MM.1S (cell line): Measurements from ENCODE around the gene SH2D1B.

ENCODE experiments used
- DNase-seq: peaks from one replicate; pipeline ENCODE4 v3.0.0-alpha.2; 2015
- H2AFZ ChIP-seq: fragments of 300-600 bp; sonication (generic); 2 replicates; pipeline ENCODE4 v1.6.0; 2016; ENCODE audit warnings: antibody characterized with exemption, low read length
- H3F3A ChIP-seq: fragments of 300-600 bp; sonication (generic); 2 replicates; pipeline ENCODE4 v1.6.1; 2016; ENCODE audit warnings: mild to moderate bottlenecking, antibody characterized with exemption, low read length, moderate library complexity, mixed read lengths; ENCODE audit not compliant: insufficient read depth
- H3K27ac ChIP-seq: fragments of 300-600 bp; sonication (generic); 2 replicates; pipeline ENCODE4 v1.5.1; 2016; ENCODE audit warnings: mild to moderate bottlenecking, low read length
- H3K27me3 ChIP-seq: fragments of 300-600 bp; sonication (generic); replicated peaks from 2 replicates; pipeline ENCODE4 v1.6.0; 2016; ENCODE audit warnings: low read length; ENCODE audit not compliant: insufficient read depth
- H3K36me3 ChIP-seq: fragments of 300-600 bp; sonication (generic); replicated peaks from 2 replicates; pipeline ENCODE4 v1.6.1; 2016; ENCODE audit warnings: mild to moderate bottlenecking, low read length, mixed read lengths; ENCODE audit not compliant: insufficient read depth
- H3K4me1 ChIP-seq: fragments of 300-600 bp; sonication (generic); 2 replicates; pipeline ENCODE4 v1.6.1; 2016; ENCODE audit warnings: low read length, mixed read lengths
- H3K4me2 ChIP-seq: fragments of 300-600 bp; sonication (generic); 2 replicates; pipeline ENCODE4 v1.6.0; 2016; ENCODE audit warnings: low read depth, low read length
- H3K4me3 ChIP-seq: fragments of 300-600 bp; sonication (generic); 2 replicates; pipeline ENCODE4 v1.5.1; 2016; ENCODE audit warnings: low read length, mixed read lengths
- H3K79me2 ChIP-seq: fragments of 300-600 bp; sonication (generic); 2 replicates; pipeline ENCODE4 v1.6.1; 2016; ENCODE audit warnings: mixed run types, low read length, mixed read lengths
- H3K9ac ChIP-seq: fragments of 300-600 bp; sonication (generic); 2 replicates; pipeline ENCODE4 v1.6.1; 2016; ENCODE audit warnings: low read length, mixed read lengths
- H3K9me2 ChIP-seq: fragments of 300-600 bp; sonication (generic); replicated peaks from 2 replicates; pipeline ENCODE4 v1.6.1; 2016; ENCODE audit warnings: mild to moderate bottlenecking, low read length, mixed read lengths; ENCODE audit not compliant: insufficient read depth
- H3K9me3 ChIP-seq: fragments of 300-600 bp; sonication (generic); replicated peaks from 2 replicates; pipeline ENCODE4 v1.6.1; 2016; ENCODE audit warnings: mild to moderate bottlenecking, low read length, mixed read lengths; ENCODE audit not compliant: insufficient read depth
- H4K20me1 ChIP-seq: fragments of 300-600 bp; sonication (generic); 2 replicates; pipeline ENCODE4 v1.6.1; 2016; ENCODE audit warnings: mild to moderate bottlenecking, low read length, moderate library complexity, mixed read lengths; ENCODE audit not compliant: insufficient read depth
- CTCF ChIP-seq: fragments of 300-600 bp; sonication (generic); IDR thresholded peaks from 2 replicates; pipeline ENCODE4 v1.5.1; 2016; ENCODE audit warnings: antibody characterized with exemption, low read length, mixed read lengths
- EZH2 ChIP-seq: fragments of 300-600 bp; sonication (generic); optimal IDR thresholded peaks from 2 replicates; pipeline ENCODE3; 2017; ENCODE audit warnings: low read depth, mild to moderate bottlenecking, antibody characterized with exemption, low read length, mixed read lengths
- EZH2phosphoT487 ChIP-seq: fragments of 300-600 bp; sonication (generic); IDR thresholded peaks from 2 replicates; pipeline ENCODE4 v1.6.1; 2018; ENCODE audit warnings: antibody characterized with exemption, low read length

Gene SH2D1B

DNA sequence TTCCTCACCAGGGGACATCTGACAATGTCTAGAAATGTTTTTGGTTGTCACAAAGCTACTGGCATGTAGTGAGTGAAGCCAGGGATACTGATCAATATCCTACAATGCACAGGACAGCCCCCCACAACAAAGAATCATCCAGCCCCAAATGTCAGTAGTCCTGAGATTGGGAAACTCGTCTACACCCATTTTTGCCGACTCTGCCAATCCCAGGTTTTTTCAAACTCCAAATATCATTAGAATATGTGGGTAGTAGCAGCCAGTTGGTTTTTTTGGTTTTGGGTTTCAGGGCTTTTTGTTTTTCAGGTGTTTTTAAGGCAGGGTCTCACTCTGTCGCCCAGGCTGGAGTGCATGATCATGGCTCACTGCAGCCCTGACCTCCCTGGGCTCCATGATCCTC lies 41.2 kb downstream of the SH2D1B start:
- Histone ChIP-seq H4K20me1 (no peaks in the 10 kb centered on the region), H3K4me2 (no peak overlapping the region), H3K9me2 (no peaks in the 10 kb centered on the region), H3K27me3 (no peaks in the 10 kb centered on the region), H2AFZ (no peak overlapping the region), H3F3A (no peaks in the 10 kb centered on the region), H3K79me2 (no peaks in the 10 kb centered on the region), H3K9me3 (no peaks in the 10 kb centered on the region), H3K4me1 (no peaks in the 10 kb centered on the region), H3K27ac (no peak overlapping the region), H3K9ac (no peak overlapping the region), H3K4me3 (no peak overlapping the region), H3K36me3 (no peaks in the 10 kb centered on the region)
- DNase-seq: no peak
- TF ChIP-seq EZH2 (no peak), EZH2phosphoT487 (no peak), CTCF (no peak)

DNA sequence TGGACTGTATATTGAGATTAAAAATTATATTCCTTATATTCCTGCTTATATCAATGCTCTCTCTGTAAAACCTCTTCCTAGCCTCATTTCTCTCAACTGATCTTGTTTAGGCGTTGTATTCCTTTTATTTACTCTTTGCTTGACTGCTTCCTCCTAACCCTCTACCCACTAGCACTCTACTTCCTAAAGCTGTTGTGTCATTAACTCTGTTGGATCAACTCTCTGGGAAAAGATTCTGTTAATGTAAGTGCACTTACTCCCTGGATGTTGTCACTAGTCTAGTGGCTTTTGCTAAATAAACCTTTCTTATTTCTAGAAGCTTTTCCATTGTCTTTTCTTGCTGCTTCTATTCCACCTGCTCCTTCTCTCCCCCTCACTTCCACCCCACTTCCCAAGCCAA lies 41.8 kb downstream of the SH2D1B start:
- Histone ChIP-seq H3K9me2 (no peaks in the 10 kb centered on the region), H3K4me2 (no peak overlapping the region), H3K36me3 (no peaks in the 10 kb centered on the region), H2AFZ (no peak overlapping the region), H3K27me3 (no peaks in the 10 kb centered on the region), H3K4me3 (no peak overlapping the region), H3F3A (no peaks in the 10 kb centered on the region), H3K9me3 (no peaks in the 10 kb centered on the region), H3K27ac (no peak overlapping the region), H3K4me1 (no peaks in the 10 kb centered on the region), H3K79me2 (no peaks in the 10 kb centered on the region), H4K20me1 (no peaks in the 10 kb centered on the region), H3K9ac (no peak overlapping the region)
- DNase-seq: no peak
- TF ChIP-seq EZH2phosphoT487 (no peak), EZH2 (no peak), CTCF (no peak)

GRCh38 chr1:162369571-162369970 lies 42.4 kb downstream of the SH2D1B start:
- H3K4me1 ChIP-seq: no peaks in the 10 kb centered on the region
- H3K4me3 ChIP-seq: no peak overlapping the region
- no peaks in the 10 kb centered on the region for H3F3A ChIP-seq
- no peaks in the 10 kb centered on the region for H3K36me3 ChIP-seq
- H3K79me2 ChIP-seq: no peaks in the 10 kb centered on the region
- H4K20me1 ChIP-seq: no peaks in the 10 kb centered on the region
- DNase-seq: no peak
- H3K27ac ChIP-seq: no peak overlapping the region
- H3K9ac ChIP-seq: no peak overlapping the region
- no peak overlapping the region for H3K4me2 ChIP-seq
- no peak for TF ChIP-seq CTCF
- no peak for TF ChIP-seq EZH2phosphoT487
- TF ChIP-seq EZH2: no peak
- no peaks in the 10 kb centered on the region for H3K27me3 ChIP-seq
- no peak overlapping the region for H2AFZ ChIP-seq
- H3K9me3 ChIP-seq: no peaks in the 10 kb centered on the region
- H3K9me2 ChIP-seq: no peaks in the 10 kb centered on the region

DNA sequence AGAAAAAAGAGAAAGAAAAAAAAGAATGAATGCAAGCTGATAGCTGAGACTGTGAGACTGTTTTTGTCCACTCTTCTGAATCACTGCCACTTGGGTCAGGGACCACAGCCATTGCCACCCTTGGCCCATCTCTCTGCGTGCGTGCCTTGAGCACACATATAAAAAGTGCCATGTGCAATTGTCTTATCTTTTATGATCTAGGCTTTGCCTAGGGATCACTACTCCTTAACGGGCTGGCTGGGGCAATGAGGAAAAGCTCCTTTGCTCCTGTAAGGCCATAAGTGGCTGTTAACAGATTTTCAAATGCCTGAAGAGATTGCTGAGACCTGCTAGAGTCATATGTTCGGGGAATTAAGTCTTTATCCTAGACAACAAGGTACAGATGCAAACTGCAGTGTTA lies 43.5 kb downstream of the SH2D1B start:
- Histone ChIP-seq H3K4me1 (no peaks in the 10 kb centered on the region), H3K79me2 (no peaks in the 10 kb centered on the region), H3K36me3 (no peaks in the 10 kb centered on the region), H3K9me3 (no peaks in the 10 kb centered on the region), H3K4me2 (no peak overlapping the region), H3K9ac (no peak overlapping the region), H3K27ac (no peak overlapping the region), H3K4me3 (no peak overlapping the region), H4K20me1 (no peaks in the 10 kb centered on the region), H3K9me2 (no peaks in the 10 kb centered on the region), H3F3A (no peaks in the 10 kb centered on the region), H2AFZ (no peak overlapping the region), H3K27me3 (no peaks in the 10 kb centered on the region)
- DNase-seq: no peak
- no peak for TF ChIP-seq EZH2
- no peak for TF ChIP-seq CTCF
- no peak for TF ChIP-seq EZH2phosphoT487
